HG03571 (cell line): ENCODE data around the gene SNX5.
"Not testable (repeated sequence)": the region's sequence is repeated elsewhere in the genome, so short reads cannot be mapped to it uniquely, and the experiment has no call there.

Experiments
- ATAC-seq: cut with Tn5 transposase; IDR thresholded peaks from one replicate; pipeline ENCODE4 v1.9.1; 2021; ENCODE audit not compliant: unreplicated experiment

The SNX5 gene

DNA sequence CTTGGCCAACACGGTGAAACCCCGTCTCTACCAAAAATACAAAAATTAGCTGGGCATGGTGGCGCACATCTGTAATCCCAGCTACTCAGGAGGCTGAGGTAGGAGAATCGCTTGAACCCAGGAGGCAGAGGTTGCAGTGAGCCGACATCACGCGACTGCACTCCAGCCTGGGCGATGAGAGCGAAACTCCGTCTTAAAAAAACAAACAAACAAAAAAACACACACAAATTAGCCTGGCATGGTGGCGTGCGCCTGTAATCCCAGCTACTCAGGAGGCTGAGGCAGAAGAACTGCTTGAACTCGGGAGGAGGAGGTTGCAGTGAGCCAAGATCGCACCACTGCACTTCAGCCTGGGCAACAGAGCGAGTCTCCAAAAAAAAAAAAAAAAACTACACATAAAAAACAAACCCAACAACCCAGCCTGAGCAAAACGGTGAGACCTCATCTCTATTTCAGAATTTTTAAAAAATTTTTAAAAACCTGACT, 8.2 kb downstream of the SNX5 start:
- ATAC-seq, result not testable (repeated sequence)

DNA sequence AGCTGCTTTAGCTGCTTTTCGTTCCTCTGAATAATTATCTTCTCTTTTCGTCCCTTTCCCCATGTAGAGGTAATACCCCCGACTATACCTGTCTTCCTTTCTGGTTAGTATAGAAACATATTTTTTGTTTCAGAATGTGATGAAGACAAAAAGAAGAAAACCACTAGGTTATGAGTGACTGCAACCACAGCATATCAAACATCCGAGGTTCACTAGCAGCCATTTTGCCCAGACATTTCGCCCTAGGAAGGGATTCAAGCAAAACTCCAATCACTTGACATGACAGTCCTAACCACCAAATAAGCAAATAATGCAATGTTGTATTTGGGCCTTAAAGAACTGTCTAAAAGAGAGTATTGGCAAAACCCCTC, 9.4 kb downstream of the SNX5 start:
- no peak for ATAC-seq

DNA sequence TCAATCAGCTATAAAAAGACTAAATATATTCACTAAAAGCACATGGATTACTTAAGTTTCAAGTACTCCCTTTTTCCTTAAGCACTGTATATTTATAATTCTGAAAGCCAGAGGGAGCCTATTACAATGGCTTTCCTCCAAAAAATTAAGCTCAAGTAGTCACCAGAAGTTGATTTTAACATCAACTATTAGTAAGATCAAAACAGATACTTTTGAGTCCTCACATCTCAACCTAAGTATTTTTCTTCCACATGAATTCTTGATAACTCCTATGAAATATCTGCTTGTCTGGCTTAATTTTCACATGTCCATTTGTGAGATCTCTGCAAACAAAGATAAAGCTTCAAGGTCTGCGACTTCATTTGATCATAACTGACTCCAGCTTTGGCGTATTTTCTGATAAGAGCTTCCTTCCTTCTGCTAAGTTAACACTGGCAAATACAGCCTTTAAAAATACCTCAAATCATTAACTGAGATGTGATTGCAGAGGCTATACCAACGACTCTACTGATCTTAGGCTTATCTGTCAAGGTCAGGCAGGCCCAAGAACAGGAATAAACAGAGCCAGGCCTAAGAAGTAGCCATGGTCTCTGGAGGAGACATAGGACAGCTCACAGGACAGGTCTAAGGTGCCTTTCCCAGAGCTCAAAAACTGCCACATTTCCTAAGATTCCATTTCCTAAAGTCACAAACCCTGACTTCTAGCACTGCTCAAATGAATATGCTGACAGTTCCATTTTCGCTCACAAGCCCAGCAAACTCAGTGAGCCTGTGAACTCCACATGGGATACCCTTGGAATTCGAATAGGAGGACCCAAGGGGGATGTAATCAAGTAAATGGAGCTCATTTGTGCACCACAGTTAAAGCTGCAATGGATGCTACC, 10.0 kb downstream of the SNX5 start:
- no peak for ATAC-seq

DNA sequence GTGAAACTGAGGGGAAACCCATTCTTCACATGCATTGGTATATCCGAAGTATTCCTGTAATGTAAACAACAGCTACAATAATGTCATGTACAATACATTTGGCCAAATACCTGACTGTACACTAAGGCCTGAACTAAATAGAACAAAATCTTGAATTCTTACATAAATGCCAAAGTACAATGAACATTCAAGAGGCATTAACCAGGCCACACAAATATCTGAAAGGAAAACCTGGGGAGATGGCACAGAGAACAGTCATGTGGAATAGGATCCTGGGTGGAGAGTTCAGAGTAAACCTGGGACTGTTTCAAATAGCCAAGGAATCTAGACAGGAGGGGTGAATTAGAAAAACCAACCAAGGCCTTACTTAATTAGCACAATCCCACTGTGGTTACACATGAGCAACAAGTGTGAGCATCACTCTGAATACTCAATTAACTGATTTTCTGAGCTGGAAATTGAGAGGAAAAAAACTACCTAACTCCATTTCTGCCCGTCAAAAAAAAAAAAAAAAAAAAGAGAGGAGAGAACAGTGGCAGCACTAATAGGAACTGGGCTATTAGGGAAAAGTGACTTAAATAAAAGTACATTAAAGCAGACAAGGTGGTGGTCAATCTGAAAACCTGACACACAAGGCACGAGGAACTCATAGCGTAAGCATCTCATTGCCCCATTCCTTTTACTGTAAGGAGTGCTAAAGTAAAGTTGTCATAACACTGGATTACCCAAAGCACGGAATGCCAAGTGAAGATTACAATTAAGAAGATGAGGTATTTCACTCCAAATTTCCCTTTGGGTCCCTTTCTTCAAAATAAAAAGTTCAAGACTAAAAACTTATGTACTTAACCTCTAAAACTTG, 10.9 kb downstream of the SNX5 start:
- ATAC-seq, result no peak

DNA sequence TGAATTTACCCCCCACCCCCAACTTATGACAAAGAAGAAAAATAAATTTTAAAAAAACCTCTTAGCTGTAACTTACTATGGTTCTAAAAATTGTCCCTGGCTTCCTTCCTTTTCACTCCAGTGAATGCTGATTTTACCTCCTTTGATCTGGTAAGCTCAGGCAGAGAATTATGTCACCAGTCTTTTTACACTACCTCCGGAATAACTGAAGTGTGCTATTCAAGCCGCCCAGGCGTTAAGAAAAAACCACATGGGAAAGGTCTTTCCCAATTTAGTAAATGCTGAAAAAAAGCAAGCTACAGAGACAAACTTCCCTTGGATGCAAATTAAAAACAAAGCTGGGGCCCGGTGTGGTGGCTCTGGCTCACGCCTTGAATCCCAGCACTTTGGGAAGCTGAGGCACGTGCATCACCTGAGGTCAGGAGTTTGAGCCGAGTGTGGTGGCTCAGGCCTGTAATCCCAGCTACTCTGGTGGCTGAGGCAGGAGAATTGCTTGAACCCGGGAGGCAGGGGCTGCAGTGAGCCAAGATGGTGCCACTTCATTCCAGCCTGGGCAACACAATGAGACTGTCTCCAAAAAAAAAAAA, 12.4 kb downstream of the SNX5 start:
- ATAC-seq, result no peak

DNA sequence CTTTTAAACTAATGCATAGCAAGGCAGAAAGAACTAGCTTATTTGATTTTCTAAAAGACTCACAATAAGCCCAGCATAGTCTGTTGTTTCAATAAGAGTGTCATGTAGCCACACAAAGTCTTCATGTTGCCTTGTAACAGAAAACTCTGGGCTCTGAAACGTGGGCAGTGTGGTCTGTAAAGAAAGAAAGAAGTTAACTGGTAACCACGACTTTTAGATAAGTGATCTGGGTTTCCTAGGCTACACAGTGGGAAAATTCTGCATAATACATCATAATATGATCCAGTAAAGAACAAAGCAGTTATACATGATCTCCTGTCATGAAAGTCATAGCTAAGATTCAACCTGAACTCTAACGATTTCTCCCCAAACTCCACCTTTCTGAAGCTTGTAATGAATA, 13.3 kb downstream of the SNX5 start:
- ATAC-seq, result no peak

DNA sequence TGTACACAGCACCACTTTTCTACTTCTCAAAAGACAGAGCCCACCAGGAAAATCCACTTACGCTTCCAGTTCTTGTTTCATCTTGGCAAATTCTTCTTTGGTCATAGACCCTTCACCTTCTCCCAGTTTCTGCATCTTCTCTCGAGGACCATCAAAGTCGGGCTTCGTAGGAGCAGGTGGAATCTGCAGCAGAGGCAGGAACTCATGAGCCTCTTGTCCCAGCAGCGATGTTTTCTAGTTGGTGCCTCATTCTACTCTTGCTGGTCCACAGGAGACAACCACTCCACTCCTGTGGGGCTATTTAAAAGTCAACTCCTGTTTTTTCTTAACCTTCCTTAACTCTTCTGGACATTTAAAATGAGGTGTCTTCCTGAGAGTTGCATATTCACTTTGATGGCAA, 14.7 kb downstream of the SNX5 start:
- no peak for ATAC-seq

DNA sequence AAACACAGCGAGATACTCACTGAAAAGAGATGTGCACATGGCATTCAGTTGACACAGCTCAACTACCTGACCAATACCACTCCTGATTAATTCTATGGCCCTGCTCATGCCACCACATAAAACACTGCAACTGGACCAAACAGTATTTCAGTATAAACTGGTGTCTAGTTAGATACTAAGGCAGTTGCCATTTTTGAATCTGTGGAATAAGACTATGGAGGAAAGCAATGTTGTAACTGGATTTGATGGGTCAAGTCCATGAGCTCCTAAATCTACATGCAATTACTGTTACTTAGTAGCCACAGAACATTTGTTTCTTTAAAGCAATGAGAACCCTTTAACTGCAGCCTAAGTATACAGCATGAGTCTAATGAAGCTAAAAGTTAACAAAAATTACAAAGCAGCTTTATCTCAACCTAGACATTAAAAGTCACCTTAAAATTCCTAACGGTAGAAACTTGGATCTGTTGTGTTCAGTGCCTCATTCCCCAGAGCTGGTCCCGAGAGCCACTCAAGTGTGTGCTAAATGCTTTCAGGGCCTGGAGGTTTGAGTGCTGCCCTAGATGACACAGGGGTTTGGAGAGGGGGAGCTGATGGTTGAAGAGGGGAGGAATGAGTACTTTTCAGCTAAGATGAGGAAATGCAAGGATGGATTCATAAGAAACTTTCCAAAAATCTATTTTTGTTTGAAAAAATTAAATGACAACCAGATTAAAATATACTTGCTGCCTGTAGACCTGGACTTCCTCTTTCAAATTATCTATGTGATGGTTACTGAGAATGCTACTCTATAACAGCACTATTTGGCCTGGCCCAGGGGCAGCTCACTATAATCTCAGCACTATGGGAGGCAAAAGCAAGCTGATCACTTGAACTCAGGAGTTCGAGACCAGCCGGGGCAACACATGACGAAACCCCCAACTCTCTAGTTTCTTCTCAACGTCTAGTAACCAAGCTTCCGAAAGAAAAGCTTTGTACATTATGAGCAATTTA, 15.6 kb downstream of the SNX5 start:
- no peak for ATAC-seq

DNA sequence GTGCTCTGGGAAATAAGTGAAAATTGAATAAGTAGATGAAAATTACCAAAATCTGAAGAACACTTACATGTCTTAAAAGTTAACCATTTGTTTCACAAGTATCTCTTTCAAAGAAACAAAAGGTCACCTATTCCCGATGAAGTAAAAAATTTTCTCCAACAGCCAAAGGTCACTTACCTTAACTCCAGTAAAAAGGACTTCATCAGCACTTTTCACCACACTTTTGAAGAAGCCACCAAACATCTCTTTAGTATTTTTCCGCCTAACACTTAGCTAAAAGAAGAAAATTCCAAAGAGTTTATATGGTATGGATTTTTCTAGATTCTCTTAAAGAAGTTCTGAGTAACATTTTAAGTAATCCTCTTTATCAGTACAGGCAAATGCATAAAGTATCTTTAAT, 17.3 kb downstream of the SNX5 start:
- ATAC-seq, result no peak

DNA sequence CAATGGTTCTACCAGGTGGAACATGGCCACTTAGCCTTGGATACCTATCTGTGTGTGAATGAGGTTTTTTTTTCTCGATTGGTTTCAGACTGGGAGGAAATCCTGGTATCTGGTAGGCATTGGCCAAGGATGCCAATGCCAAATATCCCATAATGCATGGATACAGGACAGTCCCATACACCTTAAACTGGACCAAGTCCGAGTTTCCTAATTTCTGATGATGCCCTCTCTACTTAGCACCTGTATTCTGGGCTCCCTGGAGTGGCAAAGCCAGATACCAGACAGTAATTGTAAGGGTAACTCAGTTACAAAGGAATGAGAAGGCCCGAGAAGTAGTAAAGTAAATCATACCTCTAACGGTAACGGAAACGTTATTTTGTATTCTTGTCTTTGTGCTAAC, 17.9 kb downstream of the SNX5 start:
- no peak for ATAC-seq

DNA sequence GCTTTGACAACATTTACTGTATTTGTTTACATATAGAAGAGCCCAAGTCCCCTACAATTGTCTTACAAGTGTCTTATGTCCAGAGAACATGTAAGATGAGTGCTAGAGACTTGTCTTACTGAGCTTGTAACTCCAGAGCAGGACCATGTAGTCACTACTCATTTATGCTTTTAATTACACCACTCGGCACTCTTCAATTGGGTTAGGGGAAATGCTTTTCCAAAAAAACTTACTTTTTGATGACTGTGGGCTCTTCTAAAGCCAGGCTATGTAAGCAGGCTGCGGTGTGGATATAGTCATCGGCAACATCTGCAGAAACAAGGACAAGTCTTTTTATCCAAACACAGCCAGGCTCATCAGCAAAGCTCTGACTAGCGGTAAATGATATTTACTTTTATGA, 18.7 kb downstream of the SNX5 start:
- no peak for ATAC-seq

DNA sequence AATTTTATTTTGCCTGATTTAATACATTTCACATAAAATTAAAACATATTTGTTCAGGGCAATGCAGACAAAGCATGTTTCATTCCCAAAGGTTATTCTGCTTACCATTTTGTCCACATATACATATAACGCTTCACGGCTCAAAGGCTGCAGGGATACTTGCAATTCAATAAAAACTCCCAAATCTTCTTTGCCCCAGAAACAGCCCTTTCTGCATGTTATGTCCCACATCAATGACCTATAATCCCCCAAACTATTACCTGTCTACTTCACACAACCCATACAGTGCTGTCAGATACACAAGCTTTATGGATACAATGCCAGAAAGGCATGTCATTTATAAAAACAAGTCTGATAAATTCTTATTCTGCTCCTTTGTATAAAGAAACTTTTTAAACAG, 20.2 kb downstream of the SNX5 start:
- no peak for ATAC-seq

DNA sequence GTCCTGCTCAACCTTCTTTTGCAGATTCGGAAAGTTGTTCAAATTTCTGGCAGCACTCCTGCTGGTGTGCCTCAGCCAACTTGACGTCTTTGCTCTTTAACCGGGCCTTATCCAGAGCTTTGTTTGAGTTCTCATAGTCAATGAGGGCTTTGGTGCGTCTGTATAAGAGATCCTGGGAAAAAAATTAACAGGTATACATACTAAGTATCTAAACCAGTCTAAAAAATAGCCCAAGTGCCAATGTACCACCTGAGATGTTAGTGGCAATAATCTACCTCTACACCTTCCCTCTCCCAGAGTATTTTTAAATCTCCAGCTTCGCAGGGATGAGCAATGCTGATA, 21.1 kb downstream of the SNX5 start:
- no peak for ATAC-seq

DNA sequence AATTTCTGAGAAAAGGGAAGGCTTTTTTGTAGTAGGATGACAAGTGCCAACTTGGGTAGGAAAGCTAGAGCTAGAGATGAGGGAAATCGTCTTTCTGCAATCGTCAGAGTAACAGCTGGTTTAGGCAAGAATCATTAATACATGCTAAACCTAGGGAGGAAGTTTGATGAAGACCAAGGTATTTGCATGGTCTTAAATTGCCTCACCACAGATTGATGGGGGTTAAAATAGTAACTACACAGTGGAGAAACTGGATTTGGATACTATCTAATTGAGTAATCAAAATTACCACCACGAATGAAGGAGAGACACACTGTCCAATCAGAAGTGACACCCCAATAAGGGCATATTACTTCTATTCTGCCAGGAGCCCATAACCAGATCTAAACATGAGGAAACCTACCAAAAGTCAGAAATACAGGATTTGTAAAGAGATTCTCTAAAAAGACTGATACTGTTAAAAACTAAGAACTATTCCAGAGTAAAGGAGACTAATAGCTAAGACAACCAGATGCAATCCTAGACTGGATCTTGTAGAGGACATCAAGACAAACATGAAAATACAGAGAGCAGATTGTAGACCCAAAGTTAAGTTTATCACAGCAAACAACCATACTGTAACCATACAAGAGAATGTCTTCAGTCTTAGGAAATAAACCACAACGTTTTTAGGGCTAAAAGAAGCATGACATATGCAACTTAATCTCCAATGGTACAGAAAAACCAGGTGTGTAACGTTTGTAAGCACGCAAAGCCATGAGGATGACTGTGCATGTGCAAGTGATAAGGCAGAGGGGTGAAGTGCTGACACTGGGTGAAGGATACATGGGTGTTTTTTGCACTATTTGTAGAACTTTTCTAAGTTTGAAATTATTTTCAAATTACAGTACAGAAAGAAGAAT, 21.8 kb downstream of the SNX5 start:
- ATAC-seq, result no peak

DNA sequence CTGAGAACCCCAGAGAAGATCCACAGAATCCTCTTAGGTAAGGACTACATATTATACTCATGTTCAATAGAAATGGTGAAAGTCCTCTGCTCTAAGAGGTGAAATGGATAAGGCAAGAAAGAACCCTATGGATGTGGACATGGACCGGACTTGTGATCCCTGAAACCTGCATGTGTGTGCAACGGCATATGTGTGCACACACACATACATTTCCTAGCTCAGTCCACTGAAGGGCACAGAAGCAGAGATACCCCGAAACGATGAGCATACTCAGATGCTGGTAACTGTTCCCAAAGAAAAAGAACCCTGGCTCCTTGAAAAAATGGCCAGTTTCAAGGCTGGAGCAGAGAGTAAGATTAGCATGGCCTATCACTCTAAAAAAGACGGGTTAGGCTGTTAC, 22.6 kb downstream of the SNX5 start:
- ATAC-seq, result no peak

DNA sequence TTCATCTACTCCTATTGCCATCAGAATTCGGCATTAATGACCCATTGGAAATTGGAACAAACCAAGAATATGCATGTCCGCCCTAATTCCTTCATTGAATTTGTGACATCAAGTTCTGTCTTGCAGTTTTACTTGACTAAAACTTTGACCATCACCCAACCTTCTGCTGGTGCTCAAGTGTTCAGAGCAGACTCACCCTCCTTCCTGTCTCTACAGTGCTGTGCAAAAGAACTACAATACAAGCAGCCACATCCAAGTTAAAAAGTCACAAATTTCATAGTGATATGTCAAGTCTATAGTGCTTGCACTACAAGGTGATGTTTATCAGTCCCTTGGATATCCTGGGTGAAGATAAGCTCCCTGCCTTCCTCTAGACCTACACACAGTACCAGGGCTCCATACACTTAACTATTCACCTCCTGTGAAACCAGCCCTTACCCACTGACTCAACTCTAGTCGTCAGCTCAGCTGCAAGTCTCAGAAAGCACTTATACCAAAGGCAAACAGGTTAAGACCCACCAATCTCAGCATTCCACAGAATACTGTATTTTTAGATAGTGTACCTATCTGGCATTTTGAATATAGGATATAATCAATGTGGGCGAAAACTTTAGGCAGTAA, 23.6 kb downstream of the SNX5 start:
- no peak for ATAC-seq

DNA sequence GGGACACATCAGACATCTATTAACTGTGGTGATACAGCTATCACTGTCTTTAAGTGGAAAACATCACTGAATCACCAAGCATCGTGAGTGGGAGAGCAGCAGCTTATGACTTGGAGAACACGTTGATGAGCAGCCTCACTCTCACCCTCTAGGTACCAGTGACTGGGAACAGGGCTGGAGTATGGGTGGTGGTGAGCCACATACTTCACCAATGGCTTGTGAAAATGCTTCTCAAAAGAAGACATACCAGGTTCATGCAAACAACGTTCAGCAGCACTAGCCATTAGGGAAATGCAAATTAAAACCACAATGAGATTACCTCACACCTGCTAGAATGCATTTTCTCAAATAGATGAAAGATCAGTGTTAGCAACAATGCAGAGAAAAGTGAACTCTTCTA, 25.3 kb downstream of the SNX5 start:
- ATAC-seq, result peak; percentile 44

DNA sequence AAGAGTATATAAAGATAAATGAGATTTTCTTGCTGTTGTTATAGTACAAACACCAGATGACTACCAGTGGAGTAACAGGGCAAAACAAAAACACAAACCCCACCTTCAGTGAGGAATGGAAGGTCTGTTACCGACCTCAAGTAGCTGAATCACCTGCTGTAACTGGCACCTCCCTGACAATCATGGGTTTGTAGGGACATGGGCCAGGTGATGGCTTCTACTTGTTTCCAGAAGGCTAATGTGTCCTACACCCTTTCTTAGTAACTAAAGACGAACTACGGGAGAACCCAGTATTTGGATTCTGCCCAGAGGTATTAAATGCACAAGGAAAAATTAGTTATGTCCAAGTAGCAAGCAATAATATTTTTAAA, 26.8 kb downstream of the SNX5 start:
- no peak for ATAC-seq

DNA sequence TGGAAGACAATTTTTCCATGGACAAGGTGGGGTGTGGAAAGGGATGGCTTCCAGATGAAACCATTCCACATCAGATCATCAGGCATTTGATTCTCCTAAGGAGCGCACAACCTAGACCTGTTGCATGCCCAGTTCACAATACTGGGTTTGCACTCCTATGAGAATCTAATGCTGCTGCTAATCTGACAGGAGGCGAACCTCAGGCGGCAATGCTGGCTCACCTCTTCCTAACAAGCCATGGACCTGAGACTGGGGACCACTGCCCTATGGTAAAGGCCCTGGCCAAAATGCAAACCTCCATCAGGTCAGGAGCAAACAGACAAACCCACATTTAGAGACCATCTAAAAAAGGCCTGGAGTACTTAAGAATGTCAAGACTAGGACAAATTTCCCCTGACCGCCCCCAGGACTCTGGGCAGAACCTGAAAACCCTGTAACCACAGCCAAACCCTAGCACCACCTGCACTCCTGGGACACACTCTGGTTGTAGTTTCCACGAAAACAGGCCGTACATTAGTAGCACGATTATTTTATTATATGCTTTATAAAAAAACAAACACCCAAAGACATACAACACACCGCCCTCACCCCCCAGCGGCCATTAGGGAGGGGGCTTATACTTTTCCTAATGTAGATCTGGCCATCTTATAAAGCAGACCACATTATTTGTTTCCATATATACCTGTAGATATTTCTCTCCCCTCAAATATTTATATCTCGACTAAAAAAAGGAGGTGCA, 27.3 kb downstream of the SNX5 start:
- ATAC-seq, result no peak
